A673 (cell line): Measurements from ENCODE around the gene CAMK1D. TPM values are rescaled to one million over a fixed set of nuclear protein-coding genes. Genes with fewer than 3 reads are reported as not detected.

Source experiments
- BruUV-seq: library from RNA; stranded (reverse); fragments of 400-500 nt; replicated peaks from 2 replicates; lab custom pipeline; 2021; lab: Mats Ljungman, UMichigan
- CTCF ChIA-PET: fragments of 300-600 bp; sonication (Branson Sonifier 250); formaldehyde crosslinking; loops from one replicate; lab custom pipeline; 2022; ENCODE audit warnings: antibody characterized with exemption; lab: Charles Lee
- POLR2A ChIA-PET: fragments of 300-600 bp; sonication (Branson Sonifier 250); formaldehyde crosslinking; loops from one replicate; lab custom pipeline; 2022; ENCODE audit warnings: antibody characterized with exemption; ENCODE audit not compliant: low non-redundant PET; lab: Charles Lee
- DNase-seq: peaks from one replicate; pipeline ENCODE4 v3.0.0-alpha.2; 2015; ENCODE audit warnings: low spot score
- H3K27ac ChIP-seq: fragments of 200-600 bp; sonication (generic); 2 replicates; pipeline ENCODE4 v1.5.1; 2016; ENCODE audit warnings: mixed run types, low read depth, mild to moderate bottlenecking, mixed read lengths, antibody characterized with exemption, low read length; ENCODE audit not compliant: poor library complexity, severe bottlenecking
- H3K27me3 ChIP-seq: fragments of 200-600 bp; sonication (generic); replicated peaks from 2 replicates; pipeline ENCODE4 v1.6.1; 2017; ENCODE audit warnings: mixed run types, low read depth, mild to moderate bottlenecking, mixed read lengths, antibody characterized with exemption, low read length; ENCODE audit not compliant: insufficient read depth, poor library complexity
- H3K36me3 ChIP-seq: fragments of 200-600 bp; sonication (generic); 2 replicates; pipeline ENCODE4 v1.6.1; 2016; ENCODE audit warnings: mixed run types, mild to moderate bottlenecking, mixed read lengths, antibody characterized with exemption, low read length; ENCODE audit not compliant: insufficient read depth, poor library complexity, severe bottlenecking
- H3K4me1 ChIP-seq: fragments of 200-600 bp; sonication (generic); 2 replicates; pipeline ENCODE4 v1.6.1; 2017; ENCODE audit warnings: mixed run types, mild to moderate bottlenecking, mixed read lengths, antibody characterized with exemption, low read length; ENCODE audit not compliant: insufficient read depth, poor library complexity, severe bottlenecking
- H3K4me3 ChIP-seq: fragments of 200-600 bp; sonication (generic); 2 replicates; pipeline ENCODE4 v1.5.1; 2016; ENCODE audit warnings: low read depth, mixed run types, mild to moderate bottlenecking, mixed read lengths, low read length; ENCODE audit not compliant: poor library complexity, severe bottlenecking
- H3K9me3 ChIP-seq: fragments of 200-600 bp; sonication (generic); 2 replicates; pipeline ENCODE4 v1.6.1; 2016; ENCODE audit warnings: mixed run types, low read depth, mild to moderate bottlenecking, mixed read lengths, antibody characterized with exemption, low read length; ENCODE audit not compliant: poor library complexity, severe bottlenecking
- CTCF ChIP-seq: fragments of 300-800, 200-600 bp; sonication (generic); conservative IDR thresholded peaks from 2 replicates; pipeline ENCODE4 v1.5.1; 2017; ENCODE audit warnings: low read depth, mild to moderate bottlenecking, antibody characterized with exemption, low read length, moderate library complexity, mixed read lengths
- EZH2 ChIP-seq: fragments of 200-600 bp; sonication (generic); IDR thresholded peaks from 2 replicates; pipeline ENCODE4 v1.6.1; 2017; ENCODE audit warnings: borderline replicate concordance, low read depth, mild to moderate bottlenecking, mixed read lengths, antibody characterized with exemption, low read length; ENCODE audit not compliant: poor library complexity, severe bottlenecking
- intact Hi-C: fragments of 100-400 bp; cut with micrococcal nuclease; formaldehyde crosslinking; loops from one replicate; pipeline ENCODE4 v1.10.0; 2022; ENCODE audit not compliant: unreplicated experiment
- total RNA-seq: library from RNA; stranded (reverse); gene quantifications from 2 replicates; pipeline ENCODE4 v1.2.3, GENCODE V29; 2021

The CAMK1D gene
- total RNA-seq, 1 experiment from 2014 or later, result 23.7 TPM

GRCh38 chr10:12634621-12634931 lies 285.2 kb downstream of the CAMK1D start:
- ChIA-PET CTCF (no interaction called here), POLR2A (no interaction called here)
- H3K9me3 ChIP-seq, result peaks cover 13% of the 10 kb centered on the region
- DNase-seq, result no peak
- no peak overlapping the region for H3K4me3 ChIP-seq
- H3K27me3 ChIP-seq, result no peaks in the 10 kb centered on the region
- BruUV-seq, result no TSS peak
- no peak overlapping the region for H3K27ac ChIP-seq
- H3K36me3 ChIP-seq, result no peaks in the 10 kb centered on the region
- peaks cover 18% of the 10 kb centered on the region for H3K4me1 ChIP-seq
- intact Hi-C loops, result no loop called here
- TF ChIP-seq CTCF, result no peak
- no peak for TF ChIP-seq EZH2

- intact Hi-C loops, result no loop called here
- H3K36me3 ChIP-seq, result no peaks in the 10 kb centered on the region
- H3K27me3 ChIP-seq, result no peaks in the 10 kb centered on the region
- TF ChIP-seq CTCF (no peak), EZH2 (no peak)
- H3K9me3 ChIP-seq, result peaks cover 13% of the 10 kb centered on the region
- CTCF ChIA-PET, result no interaction called here
- no peak overlapping the region for H3K27ac ChIP-seq
- POLR2A ChIA-PET, result no interaction called here
- BruUV-seq, result no TSS peak
- no peak for DNase-seq
- no peak overlapping the region for H3K4me3 ChIP-seq
- H3K4me1 ChIP-seq, result peaks cover 15% of the 10 kb centered on the region
Measured at GRCh38 chr10:12635127-12635541, 285.8 kb downstream of the CAMK1D start.

- no peak for TF ChIP-seq CTCF
- no peak for TF ChIP-seq EZH2
- CTCF ChIA-PET, result no interaction called here
- BruUV-seq, result no TSS peak
- no peak for DNase-seq
- POLR2A ChIA-PET, result no interaction called here
- H3K27ac ChIP-seq, result peak overlapping the region; percentile 18
- H3K4me3 ChIP-seq, result no peak overlapping the region
- no peaks in the 10 kb centered on the region for H3K27me3 ChIP-seq
- H3K9me3 ChIP-seq, result peaks cover 4% of the 10 kb centered on the region
- H3K4me1 ChIP-seq, result peaks cover 12% of the 10 kb centered on the region
- no peaks in the 10 kb centered on the region for H3K36me3 ChIP-seq
- intact Hi-C loops, result no loop called here
Measured at GRCh38 chr10:12636571-12636970, 287.2 kb downstream of the CAMK1D start.
